ENCODE measurements around the gene GCSAM. TPM values are rescaled to one million over a fixed set of nuclear protein-coding genes. Genes with fewer than 3 reads are reported as not detected.
A peak's percentile ranks its signal among the peaks of the same experiment; 100 is the strongest.

Gene GCSAM, protein sequence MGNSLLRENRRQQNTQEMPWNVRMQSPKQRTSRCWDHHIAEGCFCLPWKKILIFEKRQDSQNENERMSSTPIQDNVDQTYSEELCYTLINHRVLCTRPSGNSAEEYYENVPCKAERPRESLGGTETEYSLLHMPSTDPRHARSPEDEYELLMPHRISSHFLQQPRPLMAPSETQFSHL
- 1 to 10 TPM; 1.3 to 2.0 (median 2.0) TPM for total RNA-seq

DNA sequence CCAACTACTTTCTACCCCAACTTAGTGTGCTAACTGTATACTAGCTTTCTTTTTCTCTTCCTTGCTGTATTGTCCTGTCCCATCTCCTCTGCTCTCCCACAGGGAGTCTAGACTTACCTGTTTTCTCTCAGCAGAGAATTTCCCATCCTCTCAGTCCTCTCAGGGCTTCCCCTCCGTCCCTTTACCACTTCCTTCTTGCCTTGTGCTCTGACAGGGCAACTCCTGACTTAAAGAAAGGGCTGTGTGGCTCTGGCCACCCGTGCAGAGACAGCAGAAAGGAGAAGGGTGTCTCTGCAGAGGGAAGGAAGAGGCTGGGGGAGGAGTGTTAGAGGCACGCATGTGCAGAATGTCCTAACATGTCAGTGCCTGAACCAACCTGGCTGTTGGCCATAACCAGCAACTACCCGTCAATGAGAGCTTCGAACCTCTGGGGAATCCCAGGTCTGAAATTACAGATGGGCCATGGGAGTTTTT lies at the start of gene GCSAM:
Gene GCSAM, minus strand, starts transcription at position 274 of the 474 bp plus-strand sequence. Its CDS starts 128 bp downstream, at position 146.
- Mint-ChIP-seq H3K36me3 (ENCODE audit: insufficient read depth) (peaks cover 3% of the 10 kb centered on the region), H3K4me1 (ENCODE audit: low read depth) (peaks cover 89% of the 10 kb centered on the region), H3K27me3 (ENCODE audit: low read depth) (no peaks in the 10 kb centered on the region), H3K4me3 (peak within 1 kb of the TSS; percentile 91), H3K9me3 (no peaks in the 10 kb centered on the region)
- DNase-seq = peak; percentile 50
- peak; percentile 77 to 81 for ATAC-seq

DNA sequence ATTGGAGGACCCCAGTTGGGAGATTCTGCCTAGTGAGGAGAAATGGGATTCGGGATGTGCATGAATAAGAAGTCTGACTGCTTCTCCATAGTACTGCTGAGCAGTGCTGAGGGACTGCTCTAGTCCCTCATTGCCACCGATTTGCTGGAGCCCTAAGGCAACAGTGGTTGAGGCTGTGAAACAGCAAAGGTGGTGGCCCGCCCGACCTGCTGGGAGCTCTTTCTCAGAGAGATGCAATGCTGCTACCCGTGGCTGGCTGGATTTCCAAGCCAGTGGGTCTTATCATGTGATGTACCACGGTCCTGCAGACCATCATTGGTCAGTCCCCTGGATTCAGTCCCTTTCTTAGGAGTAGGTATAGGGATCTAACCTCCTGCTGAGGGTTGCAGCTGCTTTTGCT lies 42.6 kb upstream of the GCSAM start:
- H3K27me3 Mint-ChIP-seq (ENCODE audit: low read depth) = peaks cover 4% of the 10 kb centered on the region
- H3K36me3 Mint-ChIP-seq (ENCODE audit: insufficient read depth) = no peaks in the 10 kb centered on the region
- no peak overlapping the region for H3K4me3 Mint-ChIP-seq
- H3K4me1 Mint-ChIP-seq (ENCODE audit: low read depth) = no peaks in the 10 kb centered on the region
- no peak for ATAC-seq
- no peaks in the 10 kb centered on the region for H3K9me3 Mint-ChIP-seq
- no peak for DNase-seq

DNA sequence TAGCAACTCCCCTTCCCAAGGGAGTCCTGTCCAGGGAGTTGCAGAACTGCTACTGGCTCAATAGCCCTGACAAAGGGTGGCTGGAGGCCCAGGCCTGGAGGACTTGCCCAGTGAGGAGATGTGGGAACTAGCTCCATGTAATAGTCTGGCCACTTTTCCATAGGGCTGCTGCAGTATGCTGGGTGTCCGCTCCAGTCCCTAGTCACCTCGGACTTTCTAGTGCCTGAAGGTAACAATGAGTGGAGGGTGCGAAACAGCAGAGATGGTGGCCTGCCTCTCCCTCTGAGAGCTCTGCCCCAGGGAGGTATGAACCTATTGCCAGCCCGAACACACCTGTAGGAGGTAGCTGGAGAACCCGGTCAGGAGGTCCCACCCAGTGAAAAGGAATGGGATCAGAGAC lies 42.0 kb upstream of the GCSAM start:
- Mint-ChIP-seq H3K4me1 (ENCODE audit: low read depth) (no peaks in the 10 kb centered on the region), H3K4me3 (no peak overlapping the region), H3K36me3 (ENCODE audit: insufficient read depth) (no peaks in the 10 kb centered on the region), H3K9me3 (no peaks in the 10 kb centered on the region), H3K27me3 (ENCODE audit: low read depth) (peaks cover 4% of the 10 kb centered on the region)
- ATAC-seq (no peak), DNase-seq (no peak)

DNA sequence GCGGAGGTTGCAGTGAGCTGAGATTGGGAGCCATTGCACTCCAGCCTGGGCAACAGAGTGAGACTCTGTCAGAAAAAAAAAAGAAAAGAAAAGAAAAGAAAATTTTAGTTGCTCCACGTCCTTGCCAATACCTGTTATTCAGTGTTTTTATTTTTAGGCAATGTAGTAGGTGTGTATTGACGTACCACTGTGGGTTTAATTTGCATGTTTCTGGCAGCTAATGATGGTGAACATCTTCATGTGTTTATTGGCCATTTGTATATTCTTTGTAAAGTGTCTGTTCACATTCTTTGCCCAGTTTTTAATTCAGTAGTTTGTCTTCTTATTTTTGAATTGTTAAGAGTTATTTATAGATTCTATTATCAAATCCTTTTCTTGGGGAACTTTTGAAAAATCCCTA lies 38.1 kb upstream of the GCSAM start:
- Mint-ChIP-seq H3K27me3 (ENCODE audit: low read depth) (peaks cover under 1% of the 10 kb centered on the region), H3K36me3 (ENCODE audit: insufficient read depth) (no peaks in the 10 kb centered on the region), H3K9me3 (no peaks in the 10 kb centered on the region), H3K4me1 (ENCODE audit: low read depth) (no peaks in the 10 kb centered on the region), H3K4me3 (no peak overlapping the region)
- DNase-seq = no peak
- ATAC-seq = no peak

DNA sequence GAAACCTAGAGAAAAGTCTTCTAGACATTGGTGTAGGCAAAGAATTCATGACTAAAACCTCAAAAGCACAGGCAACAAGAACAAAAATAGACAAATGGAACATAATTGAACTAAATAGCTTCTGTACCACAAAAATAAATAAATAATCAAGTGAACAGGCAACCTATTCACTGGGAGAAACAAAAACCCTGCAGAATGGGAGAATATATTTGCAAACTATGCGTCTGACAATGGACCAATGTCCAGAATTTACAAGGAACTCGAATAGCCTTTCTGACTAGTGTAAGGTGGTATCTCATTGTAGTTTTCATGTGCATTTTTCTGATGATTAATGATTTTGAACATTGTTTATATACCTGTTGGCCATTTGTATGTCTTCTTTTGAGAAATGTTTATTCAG lies 37.0 kb upstream of the GCSAM start:
- Mint-ChIP-seq H3K36me3 (ENCODE audit: insufficient read depth) (no peaks in the 10 kb centered on the region), H3K27me3 (ENCODE audit: low read depth) (no peaks in the 10 kb centered on the region), H3K4me1 (ENCODE audit: low read depth) (no peaks in the 10 kb centered on the region), H3K4me3 (no peak overlapping the region), H3K9me3 (no peaks in the 10 kb centered on the region)
- DNase-seq (no peak), ATAC-seq (no peak)

DNA sequence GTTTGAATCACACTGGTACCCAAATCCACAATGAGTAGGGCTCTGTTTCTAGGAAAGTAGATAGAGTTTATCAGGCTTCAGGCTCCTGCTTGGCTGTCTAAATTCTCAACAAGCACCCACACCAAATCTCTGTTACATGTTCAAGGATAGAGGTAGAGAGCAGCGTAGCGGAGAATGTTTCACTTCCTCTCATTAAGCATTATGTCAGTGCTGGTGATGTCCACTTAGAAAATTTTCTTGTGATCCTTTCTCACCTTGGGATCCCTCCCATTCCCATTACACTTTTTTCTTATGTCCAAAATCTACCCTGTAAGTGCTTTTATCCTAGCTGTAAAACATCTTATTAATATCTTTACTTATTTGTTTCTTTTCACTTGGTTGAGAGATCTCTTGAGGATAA lies 34.7 kb upstream of the GCSAM start:
- H3K4me3 Mint-ChIP-seq = no peak overlapping the region
- H3K9me3 Mint-ChIP-seq = no peaks in the 10 kb centered on the region
- ATAC-seq (no peak), DNase-seq (no peak)
- no peaks in the 10 kb centered on the region for H3K4me1 Mint-ChIP-seq (ENCODE audit: low read depth)
- H3K36me3 Mint-ChIP-seq (ENCODE audit: insufficient read depth) = no peaks in the 10 kb centered on the region
- no peaks in the 10 kb centered on the region for H3K27me3 Mint-ChIP-seq (ENCODE audit: low read depth)

DNA sequence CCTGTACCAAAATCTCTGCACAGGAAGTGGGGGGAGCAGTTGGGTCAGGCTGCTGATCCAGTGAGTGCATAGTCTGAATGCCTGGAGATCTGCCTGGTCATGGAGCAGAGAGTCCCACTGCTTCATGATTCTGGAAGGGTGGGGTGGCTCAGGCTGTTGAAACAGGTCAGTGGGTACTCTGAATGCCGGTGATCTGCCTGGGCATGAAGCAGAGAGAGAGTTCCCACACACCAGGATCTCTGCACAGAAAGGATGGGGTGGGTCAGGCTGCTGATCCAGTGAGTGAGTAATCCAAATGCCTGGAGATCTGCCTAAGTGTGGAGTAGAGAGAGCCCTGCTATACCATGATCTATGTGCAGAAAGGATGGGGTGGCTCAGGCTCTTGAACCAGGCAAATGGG lies 16.1 kb upstream of the GCSAM start:
- Mint-ChIP-seq H3K36me3 (ENCODE audit: insufficient read depth) (peaks cover 11% of the 10 kb centered on the region), H3K9me3 (peaks cover 27% of the 10 kb centered on the region)

DNA sequence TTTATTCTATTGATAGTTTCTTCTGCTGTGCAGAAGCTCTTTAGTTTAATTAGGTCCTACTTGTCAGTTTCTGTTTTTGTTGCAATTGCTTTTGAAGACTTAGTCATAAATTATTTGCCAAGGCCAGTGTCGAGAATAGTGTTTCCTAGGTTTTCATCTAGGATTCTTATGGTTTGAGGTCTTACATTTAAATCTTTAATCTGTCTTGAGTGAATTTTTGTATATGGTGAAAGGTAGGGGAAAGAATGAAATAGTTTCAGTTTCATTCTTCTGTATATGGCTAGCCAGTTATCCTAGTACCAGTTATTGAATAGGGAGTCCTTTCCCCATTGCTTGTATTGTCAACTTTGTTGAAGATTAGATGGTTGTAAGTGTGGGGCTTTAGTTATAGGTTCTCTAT lies 10.6 kb upstream of the GCSAM start:
- H3K4me1 Mint-ChIP-seq (ENCODE audit: low read depth) = peaks cover 21% of the 10 kb centered on the region
- peak overlapping the region; percentile 57 for H3K4me3 Mint-ChIP-seq
- ATAC-seq (peak; percentile 47 to 53), DNase-seq (no peak)
- peaks cover 11% of the 10 kb centered on the region for H3K36me3 Mint-ChIP-seq (ENCODE audit: insufficient read depth)
- H3K27me3 Mint-ChIP-seq (ENCODE audit: low read depth) = no peaks in the 10 kb centered on the region
- peaks cover 27% of the 10 kb centered on the region for H3K9me3 Mint-ChIP-seq

More for the DNA sequence above, 16.1 kb upstream of the GCSAM start:
- Mint-ChIP-seq H3K4me1 (ENCODE audit: low read depth) (no peaks in the 10 kb centered on the region), H3K4me3 (no peak overlapping the region), H3K27me3 (ENCODE audit: low read depth) (peaks cover 1% of the 10 kb centered on the region)
- DNase-seq (no peak), ATAC-seq (no peak)

DNA sequence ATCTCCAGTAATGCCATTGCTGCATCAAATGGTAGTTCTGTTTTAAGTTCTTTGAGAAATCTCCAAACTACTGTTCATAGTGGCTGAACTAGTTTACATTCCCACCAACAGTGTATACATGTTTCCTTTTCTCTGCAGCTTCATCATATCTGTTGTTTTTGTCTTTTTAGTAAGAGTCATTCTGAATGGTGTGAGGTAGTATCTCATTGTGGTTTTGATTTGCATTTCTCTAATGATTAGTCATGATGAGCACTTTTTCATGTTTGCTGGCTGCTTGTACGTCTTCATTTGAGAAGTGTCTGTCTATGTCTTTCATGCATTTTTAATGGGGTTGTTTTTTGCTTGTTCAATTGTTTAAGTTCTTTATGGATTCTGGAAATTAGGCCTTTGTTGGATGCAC lies 10.2 kb upstream of the GCSAM start:
- H3K9me3 Mint-ChIP-seq = peaks cover 27% of the 10 kb centered on the region
- peak overlapping the region; percentile 57 for H3K4me3 Mint-ChIP-seq
- peak; percentile 91 to 95 for ATAC-seq
- H3K27me3 Mint-ChIP-seq (ENCODE audit: low read depth) = no peaks in the 10 kb centered on the region
- peaks cover 21% of the 10 kb centered on the region for H3K4me1 Mint-ChIP-seq (ENCODE audit: low read depth)
- DNase-seq = no peak
- H3K36me3 Mint-ChIP-seq (ENCODE audit: insufficient read depth) = peaks cover 11% of the 10 kb centered on the region

DNA sequence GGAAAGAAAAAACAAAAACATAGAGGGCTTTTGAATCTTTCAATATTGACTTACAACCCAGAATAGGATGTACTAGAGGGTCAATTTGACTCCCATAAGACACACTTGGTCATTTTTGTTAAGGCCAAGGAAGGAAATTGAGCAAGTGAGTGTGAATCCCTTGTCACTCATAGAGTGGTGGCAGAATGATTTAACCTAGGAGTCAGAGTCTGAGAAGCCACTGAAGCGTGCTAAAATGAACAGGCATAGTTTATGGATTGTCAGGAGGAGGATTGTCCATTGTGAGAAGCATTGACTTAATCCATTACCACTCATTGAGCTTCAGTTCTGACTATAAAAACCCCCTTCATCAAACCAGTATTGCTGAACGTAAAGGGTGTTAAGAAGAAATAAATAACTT lies 8.2 kb upstream of the GCSAM start:
- H3K36me3 Mint-ChIP-seq (ENCODE audit: insufficient read depth) = peaks cover 5% of the 10 kb centered on the region
- H3K4me1 Mint-ChIP-seq (ENCODE audit: low read depth) = peaks cover 37% of the 10 kb centered on the region
- no peaks in the 10 kb centered on the region for H3K27me3 Mint-ChIP-seq (ENCODE audit: low read depth)
- ATAC-seq (no peak), DNase-seq (no peak)
- H3K4me3 Mint-ChIP-seq = no peak overlapping the region
- peaks cover 9% of the 10 kb centered on the region for H3K9me3 Mint-ChIP-seq

DNA sequence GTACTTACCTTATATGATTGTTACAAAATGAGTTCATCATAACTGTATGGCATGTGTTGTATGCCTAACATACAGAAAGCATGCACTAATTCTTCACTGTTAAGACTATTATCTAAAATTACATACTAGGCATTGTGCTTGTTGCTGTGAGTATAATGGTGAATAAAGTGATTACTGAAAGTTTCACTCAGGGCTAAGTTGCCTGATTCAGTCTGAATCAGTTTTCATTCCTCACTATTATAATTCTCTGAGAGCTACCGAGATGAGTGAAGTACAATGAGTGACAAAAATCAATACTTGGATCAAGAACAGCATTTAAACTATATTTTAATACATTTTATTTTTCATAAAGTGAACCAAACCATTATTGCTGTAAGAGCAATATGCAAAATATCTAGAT lies 7.5 kb upstream of the GCSAM start:
- peak; percentile 19 to 25 for ATAC-seq
- H3K36me3 Mint-ChIP-seq (ENCODE audit: insufficient read depth) = peaks cover 4% of the 10 kb centered on the region
- peaks cover 44% of the 10 kb centered on the region for H3K4me1 Mint-ChIP-seq (ENCODE audit: low read depth)
- no peak overlapping the region for H3K4me3 Mint-ChIP-seq
- H3K27me3 Mint-ChIP-seq (ENCODE audit: low read depth) = no peaks in the 10 kb centered on the region
- H3K9me3 Mint-ChIP-seq = peaks cover 5% of the 10 kb centered on the region
- no peak for DNase-seq

DNA sequence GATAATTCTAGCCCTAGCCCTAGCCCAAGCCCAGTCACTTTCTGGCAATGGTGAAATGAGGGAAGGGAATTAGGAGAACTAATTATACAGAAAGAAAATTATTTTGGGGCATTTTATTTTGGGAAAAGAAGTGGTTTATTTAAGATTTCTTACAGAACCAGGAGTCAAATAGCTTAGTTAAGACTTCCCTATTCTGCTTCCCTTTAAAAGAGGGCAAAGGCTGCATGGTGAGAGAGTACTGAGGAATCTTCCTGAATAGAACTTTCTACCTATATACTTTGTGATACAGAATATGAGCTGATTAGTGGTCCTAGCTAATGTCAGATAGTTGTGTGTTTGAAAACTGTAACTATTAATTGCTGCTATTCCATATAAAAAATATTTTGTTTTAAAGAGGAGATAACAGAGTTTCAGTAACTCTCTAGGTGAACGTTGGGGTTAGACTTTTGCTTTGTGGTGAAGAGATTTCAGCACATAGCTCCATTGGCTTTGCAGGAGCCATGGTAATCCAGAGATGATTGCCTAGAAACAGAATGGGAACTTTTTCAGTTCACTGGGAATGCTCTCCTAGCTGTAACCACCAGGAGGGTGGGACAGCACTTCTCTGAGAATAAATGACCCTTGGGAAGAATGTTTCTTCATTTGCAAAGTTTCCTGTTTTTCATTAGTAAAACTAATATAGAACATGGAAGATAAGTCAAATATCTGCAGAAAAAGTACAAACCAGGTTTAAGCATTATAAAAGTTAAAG lies 5.3 kb upstream of the GCSAM start:
- no peak for DNase-seq
- H3K36me3 Mint-ChIP-seq (ENCODE audit: insufficient read depth) = no peaks in the 10 kb centered on the region
- no peak for ATAC-seq
- H3K4me1 Mint-ChIP-seq (ENCODE audit: low read depth) = peaks cover 59% of the 10 kb centered on the region
- H3K4me3 Mint-ChIP-seq = no peak overlapping the region
- no peaks in the 10 kb centered on the region for H3K27me3 Mint-ChIP-seq (ENCODE audit: low read depth)
- H3K9me3 Mint-ChIP-seq = no peaks in the 10 kb centered on the region

DNA sequence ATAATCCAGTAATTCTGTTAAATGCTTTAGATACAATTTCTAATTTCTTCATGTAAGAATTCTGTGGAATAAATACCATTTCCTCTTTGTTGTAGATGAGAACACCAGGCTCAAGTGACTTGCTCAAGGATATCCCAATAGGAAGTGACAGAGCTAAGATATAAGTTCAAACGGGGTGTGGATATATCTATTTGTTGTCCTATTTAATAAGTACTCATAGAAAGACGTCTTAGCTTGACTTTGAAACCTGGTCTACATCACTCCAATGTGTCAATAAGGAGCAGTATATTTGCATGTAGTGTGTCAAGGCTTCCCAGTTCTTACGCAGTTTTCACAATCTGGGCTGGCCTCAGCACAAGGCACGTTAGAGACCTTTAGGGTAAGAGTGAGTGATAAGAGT lies 4.7 kb upstream of the GCSAM start:
- peaks cover 59% of the 10 kb centered on the region for H3K4me1 Mint-ChIP-seq (ENCODE audit: low read depth)
- H3K9me3 Mint-ChIP-seq = no peaks in the 10 kb centered on the region
- ATAC-seq (no peak), DNase-seq (no peak)
- H3K36me3 Mint-ChIP-seq (ENCODE audit: insufficient read depth) = no peaks in the 10 kb centered on the region
- H3K4me3 Mint-ChIP-seq = no peak overlapping the region
- no peaks in the 10 kb centered on the region for H3K27me3 Mint-ChIP-seq (ENCODE audit: low read depth)

DNA sequence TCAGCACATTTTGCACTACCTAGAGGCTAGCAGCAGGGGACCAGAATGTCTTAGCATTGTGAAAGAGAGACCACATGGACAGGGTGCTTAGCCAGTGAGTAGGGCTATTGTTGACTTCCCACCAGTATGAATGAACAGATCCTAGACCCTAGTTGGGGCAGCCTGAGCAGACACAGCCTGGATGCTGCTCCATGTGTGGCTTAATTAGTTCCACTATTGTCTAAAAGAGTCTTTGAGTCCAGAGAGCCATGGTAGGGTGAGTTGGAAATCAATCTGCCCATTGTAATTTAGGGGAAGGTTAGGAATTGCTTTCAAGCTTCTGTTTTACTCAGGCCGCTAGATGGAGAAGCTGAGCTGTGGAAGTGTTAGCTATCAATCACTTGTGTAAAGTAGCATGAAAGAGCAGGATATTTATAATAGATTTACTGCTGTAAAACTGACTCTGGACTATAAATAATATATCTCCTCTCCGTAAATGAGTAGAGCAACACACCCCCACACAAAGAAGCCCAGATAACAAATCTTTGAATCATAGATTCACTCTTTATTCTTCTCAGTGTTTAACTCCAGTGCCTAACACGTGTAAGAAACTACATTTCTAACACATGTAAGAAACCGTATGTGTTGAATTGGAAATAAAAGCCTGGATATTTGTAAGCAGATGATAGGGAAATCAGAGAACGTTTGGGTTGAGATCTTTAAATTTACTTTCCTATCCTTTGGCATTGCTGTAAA lies 4.1 kb upstream of the GCSAM start:
- no peaks in the 10 kb centered on the region for H3K27me3 Mint-ChIP-seq (ENCODE audit: low read depth)
- peaks cover 66% of the 10 kb centered on the region for H3K4me1 Mint-ChIP-seq (ENCODE audit: low read depth)
- ATAC-seq = no peak
- no peak for DNase-seq
- no peaks in the 10 kb centered on the region for H3K36me3 Mint-ChIP-seq (ENCODE audit: insufficient read depth)
- no peaks in the 10 kb centered on the region for H3K9me3 Mint-ChIP-seq
- H3K4me3 Mint-ChIP-seq = no peak overlapping the region

Measured in activated T-cell treated with anti-CD3 and anti-CD28 coated beads, Interleukin-2, amount 50 U/mL, for 4 hours (primary cell).